HT-29 (cell line): Measurements from ENCODE around the gene KRTAP5-7. TPM values are rescaled to one million over a fixed set of nuclear protein-coding genes. Genes with fewer than 3 reads are reported as not detected.
"Not testable (repeated sequence)": the region's sequence is repeated elsewhere in the genome, so short reads cannot be mapped to it uniquely, and the experiment has no call there.

Experiments used
- DNase-seq: peaks from one replicate; pipeline ENCODE4 v3.0.0-alpha.2; 2015; ENCODE audit warnings: low spot score
- total RNA-seq: library from RNA; depleted of rRNA; stranded (reverse); fragments of >200 nt; shearing (Covaris generic); gene quantifications from 2 replicates; pipeline ENCODE4 v1.2.3, GENCODE V29; 2014; rRNA removed

Gene KRTAP5-7, protein sequence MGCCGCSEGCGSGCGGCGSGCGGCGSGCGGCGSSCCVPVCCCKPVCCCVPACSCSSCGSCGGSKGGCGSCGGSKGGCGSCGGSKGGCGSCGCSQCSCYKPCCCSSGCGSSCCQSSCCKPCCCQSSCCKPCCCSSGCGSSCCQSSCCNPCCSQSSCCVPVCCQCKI
- total RNA-seq: not detected in 2 replicates

DNA sequence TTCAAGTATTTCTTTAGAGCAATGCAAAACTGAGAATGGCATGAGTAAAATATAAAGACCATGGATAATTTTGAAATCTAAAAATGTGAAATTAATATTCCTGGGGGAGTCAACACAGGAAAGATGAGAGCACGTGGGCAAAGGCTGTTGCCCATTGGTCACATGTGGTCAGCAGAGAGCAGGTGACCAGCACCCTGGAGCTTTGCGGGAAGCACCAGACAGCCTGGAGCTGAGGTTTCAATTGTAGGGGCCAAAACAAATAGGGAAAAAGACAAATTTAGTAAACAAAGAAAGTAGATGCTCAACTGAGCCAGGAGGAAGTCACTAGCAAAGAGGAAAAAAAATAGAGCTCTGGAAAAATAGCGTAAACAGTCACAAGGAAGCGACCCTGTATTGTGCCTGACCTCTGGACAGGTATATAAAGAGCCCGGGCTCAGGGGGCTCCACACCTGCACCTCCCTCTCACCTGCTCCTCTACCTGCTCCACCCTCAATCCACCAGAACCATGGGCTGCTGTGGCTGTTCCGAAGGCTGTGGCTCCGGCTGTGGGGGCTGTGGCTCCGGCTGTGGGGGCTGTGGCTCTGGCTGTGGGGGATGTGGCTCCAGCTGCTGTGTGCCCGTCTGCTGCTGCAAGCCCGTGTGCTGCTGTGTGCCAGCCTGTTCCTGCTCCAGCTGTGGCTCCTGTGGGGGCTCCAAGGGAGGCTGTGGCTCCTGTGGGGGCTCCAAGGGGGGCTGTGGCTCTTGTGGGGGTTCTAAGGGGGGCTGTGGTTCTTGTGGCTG, at the start of gene KRTAP5-7:
TSS of gene KRTAP5-7 (plus strand) at position 472 of the 780 bp plus-strand sequence. CDS start at position 506, 34 bp downstream.
- DNase-seq: not testable (repeated sequence)

DNA sequence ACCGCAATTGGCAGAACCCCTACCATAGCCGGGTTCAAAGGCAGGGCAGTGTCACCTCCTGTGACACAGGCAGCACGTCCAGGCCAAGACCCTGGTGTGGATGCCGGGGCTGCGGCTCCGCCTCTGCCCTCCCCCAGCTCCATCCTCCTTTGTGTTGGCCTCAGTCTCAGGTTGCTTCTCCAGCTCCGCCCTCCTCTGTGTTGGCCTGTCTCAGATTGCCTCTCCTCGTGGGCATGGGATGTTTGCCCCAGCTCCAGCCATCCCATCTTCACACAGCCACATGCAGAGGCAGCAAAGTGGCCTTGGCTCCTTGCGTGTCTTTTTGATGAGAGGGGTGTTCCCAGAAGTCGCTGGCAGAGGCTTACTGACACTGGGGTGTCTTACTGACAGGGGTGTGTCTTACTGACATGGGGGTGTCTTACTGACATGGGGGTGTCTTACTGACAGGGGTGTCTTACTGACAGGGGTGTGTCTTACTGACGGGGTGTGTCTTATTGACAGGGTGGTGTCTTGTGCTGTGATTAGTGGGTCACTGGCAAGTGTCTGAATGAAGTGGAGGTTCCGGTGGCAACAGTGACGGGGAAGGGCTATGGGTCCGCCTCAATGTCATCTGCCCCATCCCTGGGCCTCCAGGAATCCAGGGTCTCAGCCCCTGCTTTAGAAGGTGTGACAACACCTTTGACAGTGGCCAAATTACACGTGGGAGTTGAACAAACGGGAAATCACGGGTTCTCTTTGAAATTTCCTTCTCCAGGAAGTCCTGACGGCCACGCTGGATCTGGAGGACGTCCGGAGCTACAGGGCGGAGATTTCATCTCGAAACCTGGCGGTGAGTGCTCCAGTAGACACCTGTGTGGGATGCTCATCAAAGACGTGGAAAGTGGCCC, 49.2 kb upstream of the KRTAP5-7 start:
- no peak for DNase-seq

DNA sequence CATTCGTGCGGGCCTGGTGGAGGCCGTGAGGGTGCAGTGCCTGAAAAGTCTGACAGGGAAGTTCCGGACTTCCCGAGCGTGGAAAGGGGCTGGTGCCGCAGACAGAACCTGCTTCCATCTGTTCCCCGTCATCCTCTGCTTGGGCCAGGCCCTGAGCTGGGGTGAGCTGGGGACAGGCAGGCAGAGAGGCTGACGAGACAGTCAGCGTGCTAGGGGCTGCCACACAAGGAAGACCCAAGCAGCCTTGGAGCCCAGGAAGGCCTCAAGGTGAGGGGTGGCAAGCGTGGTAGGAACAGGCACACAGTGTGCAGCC, 48.6 kb upstream of the KRTAP5-7 start:
- DNase-seq: no peak

DNA sequence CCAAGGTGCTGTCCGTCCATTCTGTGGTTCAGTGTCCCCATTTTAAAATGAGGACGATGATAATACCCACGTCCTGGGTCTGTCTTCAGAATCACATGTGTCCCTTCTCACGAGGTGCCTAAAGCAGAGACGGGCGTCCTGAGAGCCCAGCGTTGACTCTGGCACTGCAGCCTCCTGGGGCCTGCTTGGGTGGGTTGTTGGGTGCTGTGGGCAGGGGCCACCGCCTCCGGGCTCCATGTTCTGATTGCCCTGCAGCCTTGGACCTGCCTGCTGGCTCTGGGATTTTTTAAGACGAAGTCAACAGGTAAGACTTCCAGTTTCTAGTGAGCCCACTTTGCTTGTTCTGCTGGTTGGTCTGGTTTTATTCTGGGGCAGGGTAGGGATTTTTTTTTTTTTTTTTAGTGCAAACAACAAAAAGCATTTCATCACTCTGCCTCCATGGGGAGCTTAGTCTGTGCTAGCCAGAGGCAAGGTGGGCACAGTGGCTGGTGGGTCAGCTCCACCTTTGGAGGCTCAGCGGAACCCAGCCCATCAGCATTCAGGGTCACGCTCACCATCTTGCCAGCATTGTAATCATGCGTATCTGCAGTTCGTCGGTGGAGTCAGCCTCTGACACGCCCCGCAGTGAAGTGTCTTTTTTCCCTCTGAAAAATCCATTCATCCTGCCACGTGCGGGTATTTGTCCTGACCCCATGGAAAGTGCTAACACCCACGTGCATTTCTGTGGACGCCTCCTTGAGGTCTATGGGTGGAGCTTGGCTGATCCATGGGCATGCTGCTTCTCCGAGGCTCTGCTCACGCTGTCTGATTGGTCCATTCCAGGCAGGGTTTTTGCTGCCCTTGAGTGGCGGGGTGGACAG, 45.7 kb upstream of the KRTAP5-7 start:
- DNase-seq: no peak

DNA sequence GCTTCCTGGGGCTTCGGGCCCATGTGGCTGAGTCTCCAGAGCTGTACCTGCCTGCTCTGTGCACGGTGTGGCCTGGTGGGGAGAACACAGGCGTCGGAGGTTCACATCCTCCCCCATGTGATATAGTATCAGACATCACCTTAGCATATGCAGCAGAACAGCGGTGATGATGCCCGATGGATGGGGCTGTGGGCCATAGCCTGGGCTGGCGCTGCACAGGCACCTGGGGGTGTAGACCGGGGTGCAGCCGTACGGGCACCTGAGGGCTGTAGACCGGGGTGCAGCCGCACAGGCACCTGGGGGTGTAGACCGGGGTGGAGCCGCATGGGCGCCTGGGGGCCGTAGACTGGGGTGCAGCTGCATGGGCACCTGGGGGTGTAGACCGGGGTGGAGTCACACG, 44.9 kb upstream of the KRTAP5-7 start:
- DNase-seq: no peak

DNA sequence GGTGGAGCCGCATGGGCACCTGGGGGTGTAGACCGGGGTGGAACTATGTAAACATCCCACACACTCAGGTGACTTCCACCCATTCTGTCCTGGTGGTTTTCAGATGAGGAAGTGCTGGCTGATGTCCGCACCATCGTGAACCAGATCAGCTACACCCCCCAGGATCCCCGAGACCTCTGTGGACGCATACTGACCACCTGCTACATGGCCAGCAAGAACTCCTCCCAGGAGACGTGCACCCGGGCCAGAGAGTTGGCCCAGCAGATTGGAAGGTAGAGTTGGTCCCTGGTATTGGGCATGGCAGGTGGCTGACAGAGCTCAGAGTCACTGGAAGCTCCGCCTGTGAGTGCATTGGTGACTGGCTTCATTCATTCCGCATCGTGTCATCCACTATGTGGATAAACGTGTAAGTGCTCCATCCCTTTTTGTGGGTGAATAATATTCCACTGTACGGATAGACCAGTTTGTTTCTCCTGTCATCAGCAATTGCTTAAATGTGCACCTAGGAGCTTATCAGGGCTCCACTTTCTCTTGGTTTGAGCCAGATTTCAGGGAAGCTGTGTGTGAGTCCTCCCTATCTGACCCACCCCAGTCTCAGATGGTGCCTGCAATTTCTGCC, 44.2 kb upstream of the KRTAP5-7 start:
- DNase-seq: no peak

DNA sequence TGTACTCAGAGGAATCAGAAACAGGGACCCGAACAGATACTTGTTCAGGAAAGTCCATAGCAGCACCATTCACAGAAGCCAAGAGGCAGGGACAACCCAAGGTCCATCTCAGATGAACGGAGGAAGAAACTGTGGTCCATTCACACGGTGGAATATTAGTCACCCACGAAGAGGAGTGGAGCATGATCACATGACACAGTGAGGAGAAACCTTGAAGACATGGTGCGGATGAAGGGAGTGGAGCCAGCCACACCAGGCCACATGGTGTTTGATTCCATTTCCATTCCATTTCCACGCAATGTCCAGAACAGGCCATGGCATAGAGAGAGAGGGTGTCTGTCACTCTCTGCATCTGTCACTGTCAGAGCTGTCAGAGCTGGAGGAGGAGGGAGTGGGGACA, 43.4 kb upstream of the KRTAP5-7 start:
- DNase-seq: no peak

DNA sequence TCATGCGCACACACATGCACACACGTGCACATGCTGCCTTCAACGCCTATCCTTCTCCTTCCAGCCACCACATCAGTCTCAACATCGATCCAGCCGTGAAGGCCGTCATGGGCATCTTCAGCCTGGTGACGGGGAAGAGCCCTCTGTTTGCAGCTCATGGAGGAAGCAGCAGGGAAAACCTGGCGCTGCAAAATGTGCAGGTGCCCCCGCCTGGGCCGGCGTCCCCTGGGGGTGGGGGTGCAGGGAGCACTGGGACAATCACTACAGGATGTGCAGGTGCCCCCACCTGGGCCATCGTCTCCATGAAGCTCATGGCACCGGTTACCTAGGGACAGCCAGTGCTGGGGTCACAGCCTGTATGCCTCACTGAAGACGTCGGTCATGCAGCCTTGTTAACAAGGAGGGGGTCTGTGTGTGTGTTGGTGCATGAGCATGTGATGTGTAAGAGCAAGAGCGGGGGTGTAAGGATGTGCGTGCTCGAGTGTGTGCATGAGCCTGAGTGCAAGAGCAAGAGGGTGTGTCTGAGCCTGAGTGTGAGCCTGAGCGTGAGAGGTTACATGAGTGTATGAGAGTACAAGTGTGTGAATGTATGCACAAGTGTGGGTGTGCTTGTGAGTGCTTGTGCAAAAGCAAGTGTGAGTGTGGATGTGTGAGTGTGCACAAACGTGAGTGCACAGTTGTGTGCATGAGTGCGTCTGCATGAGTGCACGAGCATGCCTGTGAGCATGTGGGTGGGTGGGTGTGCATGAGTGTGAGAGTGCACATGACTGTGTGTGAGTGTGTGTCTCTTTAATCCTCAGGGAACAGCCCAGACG, 42.6 kb upstream of the KRTAP5-7 start:
- no peak for DNase-seq

DNA sequence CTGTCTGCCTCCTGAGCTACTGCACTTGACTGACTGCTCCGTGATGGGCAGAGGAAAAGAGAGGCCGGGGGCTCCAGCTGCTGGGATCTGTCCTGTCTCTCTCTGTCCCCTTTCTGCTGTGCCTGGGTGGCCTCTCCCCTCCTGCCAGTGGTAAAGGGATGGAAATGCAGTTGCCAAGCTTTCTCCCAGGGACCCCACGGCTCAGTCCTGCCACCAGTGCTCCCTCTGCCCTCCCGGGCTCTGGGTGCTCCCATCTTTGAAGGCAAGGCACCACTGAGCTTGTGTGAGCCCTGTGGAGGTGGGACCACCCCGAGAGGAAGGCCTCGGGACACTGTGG, 42.0 kb upstream of the KRTAP5-7 start:
- DNase-seq: no peak

DNA sequence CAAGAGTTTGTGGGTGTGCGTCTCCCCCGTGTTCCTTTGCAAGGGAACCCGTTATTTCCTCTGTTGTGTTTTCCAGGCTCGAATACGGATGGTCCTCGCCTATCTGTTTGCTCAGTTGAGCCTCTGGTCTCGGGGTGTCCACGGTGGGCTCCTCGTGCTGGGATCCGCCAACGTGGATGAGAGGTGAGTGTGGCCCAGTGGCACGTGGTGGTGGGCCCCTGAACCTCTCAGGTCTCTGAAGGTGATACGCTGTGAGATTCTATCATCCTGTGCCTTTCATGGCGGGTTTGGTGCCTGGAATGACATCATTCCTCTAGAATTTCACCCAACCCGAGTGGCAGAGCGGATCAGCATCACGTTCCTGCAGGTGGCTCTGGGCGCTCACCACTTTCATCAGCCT, 41.6 kb upstream of the KRTAP5-7 start:
- no peak for DNase-seq

DNA sequence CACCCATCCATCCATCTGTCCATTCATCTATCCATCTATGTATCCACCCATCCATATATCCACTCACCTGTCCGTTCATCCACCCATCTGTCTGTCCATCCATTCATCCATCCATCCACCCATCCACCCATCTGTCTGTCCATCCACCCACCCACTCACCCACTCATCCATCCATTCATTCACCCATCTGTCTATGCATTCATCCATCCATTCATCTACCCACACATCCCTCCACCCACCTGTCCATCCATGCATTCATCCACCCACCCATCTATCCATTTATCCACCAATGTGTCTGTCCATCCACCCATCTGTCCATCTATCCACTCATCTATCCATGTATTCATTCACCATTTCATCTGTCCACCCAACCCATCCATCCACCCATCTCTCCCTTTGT, 40.7 kb upstream of the KRTAP5-7 start:
- DNase-seq: no peak

DNA sequence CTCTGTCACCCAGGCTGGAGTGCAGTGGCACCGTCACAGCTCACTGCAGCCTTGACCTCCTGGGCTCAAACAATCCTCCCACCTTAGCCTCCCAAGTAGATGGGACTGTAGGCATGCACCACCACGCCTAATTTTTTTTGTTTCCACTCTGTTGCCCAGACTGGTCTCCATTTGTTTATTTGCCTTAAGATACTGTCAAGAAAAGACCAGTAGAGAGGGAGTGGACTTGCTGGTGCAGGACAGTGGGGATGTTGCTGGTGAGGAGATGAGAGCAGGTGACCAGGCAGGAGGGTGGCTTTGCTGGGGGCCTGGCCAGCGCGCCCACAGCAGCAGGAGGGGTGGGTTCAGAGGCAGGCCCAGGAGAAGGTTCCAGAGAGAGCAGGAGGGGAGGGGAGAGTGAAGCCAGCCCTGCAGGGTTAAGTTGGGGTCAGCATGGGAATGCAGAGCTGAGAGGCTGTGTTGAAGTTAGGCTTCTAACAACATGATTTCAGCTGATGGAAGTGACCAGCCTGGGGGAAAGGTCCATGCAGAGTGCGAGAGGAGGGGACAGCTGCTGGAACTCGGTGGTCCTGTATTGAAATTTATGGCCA, 38.3 kb upstream of the KRTAP5-7 start:
- DNase-seq: no peak

DNA sequence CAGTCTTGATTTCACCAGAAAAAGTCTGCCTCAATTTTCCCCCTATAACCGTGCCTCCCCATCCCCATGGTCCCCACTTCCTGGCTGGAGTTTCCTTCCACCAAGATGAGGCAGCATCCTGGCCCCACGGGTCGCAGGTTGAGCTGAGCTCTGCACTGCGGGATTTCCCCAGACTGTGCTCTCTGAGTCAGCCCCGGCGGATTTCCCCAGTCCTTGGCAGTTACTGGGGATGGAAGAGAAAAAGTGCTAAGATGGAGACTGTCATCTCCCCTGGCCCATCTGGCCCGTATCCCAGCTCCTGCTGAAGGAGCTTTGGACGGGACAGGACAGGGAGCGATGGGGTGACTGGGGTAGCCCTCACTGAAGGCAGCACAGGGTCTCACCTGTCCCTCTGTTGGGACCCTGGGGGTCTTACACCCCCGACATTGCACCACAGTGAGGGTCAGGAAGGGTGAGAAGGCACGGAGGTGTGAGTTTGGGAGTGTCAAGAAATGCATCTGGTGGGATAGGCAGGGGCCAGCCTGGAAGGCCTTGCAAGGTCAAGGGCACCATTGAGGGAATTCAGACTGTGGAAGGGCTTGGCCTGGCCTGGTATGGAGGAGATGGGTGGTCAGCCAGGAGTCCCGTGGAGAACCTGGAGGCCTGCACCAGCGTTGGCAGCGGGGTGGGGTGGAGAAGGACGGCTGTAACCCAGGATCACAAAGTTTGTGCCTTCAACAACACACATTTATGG, 37.6 kb upstream of the KRTAP5-7 start:
- DNase-seq: no peak

DNA sequence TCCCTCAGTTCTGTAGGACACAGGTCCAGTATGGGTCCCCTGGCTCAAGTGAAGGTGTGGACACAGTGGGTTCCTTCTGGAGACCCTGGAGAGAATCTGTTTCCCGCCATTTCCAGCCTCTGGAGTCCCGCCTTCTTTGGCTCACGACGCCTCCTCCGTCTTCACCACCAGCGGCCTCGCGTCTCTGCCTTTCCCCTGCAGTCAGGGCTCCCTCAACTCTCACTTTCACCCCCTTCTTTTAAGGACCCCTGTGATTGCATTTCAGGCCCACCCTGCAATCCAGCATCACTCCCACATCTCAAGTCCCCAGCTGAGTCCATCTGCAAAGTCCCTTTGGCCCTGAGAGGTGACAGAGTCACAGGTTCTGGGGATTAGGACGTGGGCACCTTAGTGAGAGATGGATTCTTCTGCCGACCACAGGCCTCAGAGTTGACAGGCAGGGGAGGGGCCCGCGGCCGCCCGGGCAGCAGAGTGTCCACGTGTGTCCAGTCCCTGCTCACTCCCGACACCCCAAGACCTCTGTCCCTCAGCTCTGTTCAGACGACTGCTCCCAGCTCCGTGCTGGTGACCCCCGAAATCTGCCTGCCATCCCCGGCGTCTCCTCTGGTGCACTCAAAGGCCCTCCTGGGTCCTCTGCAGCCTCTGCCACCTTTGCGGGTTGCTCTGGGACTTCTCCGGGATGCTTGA, 36.9 kb upstream of the KRTAP5-7 start:
- DNase-seq: no peak

DNA sequence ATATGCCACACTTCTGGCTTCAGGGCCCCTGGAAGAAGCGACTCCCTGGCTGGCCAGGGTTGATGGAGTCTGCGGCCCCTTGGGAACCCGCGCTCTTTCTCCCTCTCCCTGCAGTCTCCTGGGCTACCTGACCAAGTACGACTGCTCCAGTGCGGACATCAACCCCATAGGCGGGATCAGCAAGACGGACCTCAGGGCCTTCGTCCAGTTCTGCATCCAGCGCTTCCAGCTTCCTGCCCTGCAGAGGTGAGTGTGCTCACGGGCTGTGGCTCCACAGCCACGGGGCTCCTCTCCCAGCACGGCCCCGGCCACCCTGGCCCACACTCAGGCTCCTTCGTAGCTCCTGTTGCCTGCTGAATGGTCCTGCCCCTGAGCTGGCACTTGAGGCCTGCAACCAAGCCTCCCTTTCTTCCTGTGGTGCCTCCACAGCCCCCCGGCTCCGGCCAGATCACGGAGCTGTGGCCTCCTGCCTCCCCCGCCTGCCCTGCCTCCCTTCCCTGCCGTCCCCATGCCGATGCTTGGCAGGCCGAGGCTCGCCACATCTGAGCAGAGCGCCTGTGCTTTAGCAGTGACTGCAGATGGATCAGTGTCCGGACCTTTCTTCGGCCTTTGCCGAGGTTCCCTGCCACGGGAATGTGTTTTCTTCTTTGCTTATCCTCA, 36.2 kb upstream of the KRTAP5-7 start:
- DNase-seq: no peak

DNA sequence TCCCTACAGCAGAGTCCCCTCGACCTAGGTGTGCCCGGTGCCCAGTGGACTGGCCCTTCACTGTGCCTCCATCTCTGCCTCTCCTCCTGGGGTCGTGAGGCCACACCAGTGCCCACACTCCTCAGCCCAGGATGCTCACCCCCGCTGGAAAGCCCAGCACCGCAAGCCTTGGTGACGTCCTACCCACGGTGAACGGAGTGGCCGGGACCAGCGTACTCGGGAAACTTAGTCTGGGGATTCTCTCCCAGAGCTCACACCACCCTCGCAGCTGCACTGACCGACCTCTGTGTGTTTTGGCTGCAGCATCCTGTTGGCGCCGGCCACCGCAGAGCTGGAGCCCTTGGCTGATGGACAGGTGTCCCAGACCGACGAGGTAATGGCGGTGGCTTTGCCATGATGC, 35.5 kb upstream of the KRTAP5-7 start:
- DNase-seq: no peak

DNA sequence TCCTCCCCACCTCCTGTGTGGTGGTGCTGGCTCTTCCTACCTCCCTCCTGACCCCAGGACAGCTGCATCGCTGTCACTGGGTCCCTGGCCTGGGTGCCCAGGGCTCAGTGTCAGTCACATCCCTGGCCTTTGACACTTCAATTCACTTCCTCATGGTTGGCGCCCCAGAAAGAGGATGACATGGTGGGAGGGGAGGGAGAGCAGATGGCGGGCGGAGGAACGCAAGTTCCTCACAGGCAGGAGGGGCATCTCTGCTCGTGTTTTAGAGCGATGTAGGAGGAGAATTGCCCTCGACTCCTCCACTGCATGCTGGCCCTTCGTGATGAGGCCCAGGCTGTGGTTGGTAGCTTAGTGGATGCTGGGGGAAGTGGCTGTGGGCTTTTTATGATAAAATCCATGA, 35.1 kb upstream of the KRTAP5-7 start:
- DNase-seq: no peak
